GM12878 (cell line): ENCODE data around the gene PRF1. TPM values are rescaled to one million over a fixed set of nuclear protein-coding genes. Genes with fewer than 3 reads are reported as not detected.

Experiments used
- ATAC-seq: fragments of 200-7000 bp; cut with Tn5 transposase; 3 replicates; pipeline ENCODE4 v1.9.1; 2020; ENCODE audit warnings: mild to moderate bottlenecking, moderate library complexity
- BruUV-seq: library from RNA; stranded (reverse); fragments of 400-500 nt; replicated peaks from 2 replicates; lab custom pipeline; 2021; lab: Mats Ljungman, UMichigan
- CTCF ChIA-PET: fragments of 300-600 bp; sonication (Branson Sonifier 250); formaldehyde crosslinking; extraction: SDS; loops from one replicate; lab custom pipeline; 2021; ENCODE audit warnings: inconsistent platforms; lab: Yijun Ruan, JAX
- POLR2A ChIA-PET: fragments of 350-600 bp; formaldehyde crosslinking; extraction: SDS; loops from one replicate; lab custom pipeline; 2021; ENCODE audit warnings: inconsistent platforms; lab: Charles Lee
- RAD21 ChIA-PET: fragments of 300-600 bp; sonication (Branson Sonifier 250); formaldehyde crosslinking; loops from one replicate; lab custom pipeline; 2023; ENCODE audit warnings: antibody characterized with exemption; ENCODE audit not compliant: unreplicated experiment; lab: Charles Lee
- SMC1A ChIA-PET: fragments of 300-600 bp; sonication (Branson Sonifier 250); formaldehyde crosslinking; loops from one replicate; lab custom pipeline; 2023; ENCODE audit not compliant: unreplicated experiment, uncharacterized antibody; lab: Charles Lee
- DNase-seq: peaks from one replicate; pipeline ENCODE4 v3.0.0-alpha.2; 2011; ENCODE audit warnings: low read depth, low spot score
- FAIRE-seq: peaks from 3 replicates; lab custom pipeline; 2011; peaks lifted over from hg19 to GRCh38; lab: Jason Lieb, UNC
- H2AFZ ChIP-seq: 2 replicates; pipeline ENCODE4 v1.6.0; 2011; ENCODE audit warnings: low read depth, low read length, control low read depth; ENCODE audit not compliant: control insufficient read depth
- H3K27ac ChIP-seq: 2 replicates; pipeline ENCODE4 v1.5.1; 2011; ENCODE audit warnings: control low read depth; ENCODE audit not compliant: control insufficient read depth, insufficient read depth
- H3K27me3 ChIP-seq, 2 experiments: replicated peaks in 1 of 2; 2 replicates each; pipeline versions ENCODE4 v1.6.0 to v1.6.1; 2011; ENCODE audit warnings: low read length in 1 of 2; ENCODE audit not compliant: control insufficient read depth in 2 of 2, insufficient read depth in 2 of 2
- H3K36me3 ChIP-seq, 2 experiments: 2 replicates each; pipeline ENCODE4 v1.5.1; 2011; ENCODE audit warnings: low read length in 1 of 2; ENCODE audit not compliant: control insufficient read depth in 2 of 2, insufficient read depth in 2 of 2
- H3K4me1 ChIP-seq: 2 replicates; pipeline ENCODE4 v1.6.1; 2011; ENCODE audit warnings: mild to moderate bottlenecking, low read length, moderate library complexity, mixed read lengths; ENCODE audit not compliant: control insufficient read depth, insufficient read depth
- H3K4me2 ChIP-seq: 2 replicates; pipeline ENCODE4 v1.6.0; 2011; ENCODE audit warnings: control low read depth; ENCODE audit not compliant: control insufficient read depth, insufficient read depth
- H3K4me3 ChIP-seq: fragments of 200-600 bp; sonication (generic); 2 replicates; pipeline ENCODE4 v1.5.1; 2016
- H3K79me2 ChIP-seq: 2 replicates; pipeline ENCODE4 v1.6.0; 2011; ENCODE audit warnings: low read length; ENCODE audit not compliant: control insufficient read depth, insufficient read depth
- H3K9ac ChIP-seq: 2 replicates; pipeline ENCODE4 v1.8.0; 2011; ENCODE audit warnings: low read length, control low read depth, mixed read lengths; ENCODE audit not compliant: control insufficient read depth, insufficient read depth
- H3K9me3 ChIP-seq: replicated peaks from 3 replicates; pipeline ENCODE4 v1.5.1; 2011; ENCODE audit warnings: mild to moderate bottlenecking, low read length; ENCODE audit not compliant: control insufficient read depth, insufficient read depth
- H4K20me1 ChIP-seq: 2 replicates; pipeline ENCODE4 v1.6.0; 2011; ENCODE audit not compliant: control insufficient read depth, insufficient read depth
- BHLHE40 ChIP-seq, 2 experiments: fragments of 450-650 bp in 1 of 2; IDR thresholded peaks; 2 replicates each; pipeline ENCODE4 v1.6.1; 2011 to 2017; ENCODE audit warnings: low read depth in 2 of 2, borderline replicate concordance in 1 of 2, improper control_type of control experiment in 1 of 2, low read length in 1 of 2, mild to moderate bottlenecking in 1 of 2
- CREB1 ChIP-seq: IDR thresholded peaks from 2 replicates; pipeline ENCODE4 v1.6.1; 2012; ENCODE audit warnings: low read depth, mild to moderate bottlenecking, inconsistent platforms
- EGR1 ChIP-seq, 2 experiments: IDR thresholded peaks; 1 replicate in 1 of 2; 2 replicates in 1 of 2; pipeline ENCODE4 v1.6.1; 2011 to 2012; ENCODE audit warnings: low read depth in 2 of 2, low read length in 2 of 2, borderline replicate concordance in 1 of 2, mild to moderate bottlenecking in 1 of 2, moderate library complexity in 1 of 2
- FOS ChIP-seq: IDR thresholded peaks from 3 replicates; pipeline ENCODE4 v1.6.1; 2011; ENCODE audit warnings: borderline replicate concordance; ENCODE audit not compliant: insufficient read length; ENCODE audit errors: extremely low read depth
- FOXM1 ChIP-seq: IDR thresholded peaks from 2 replicates; pipeline ENCODE4 v1.6.1; 2012; ENCODE audit warnings: low read depth, mild to moderate bottlenecking, inconsistent platforms, low read length, moderate library complexity
- NFYB ChIP-seq: IDR thresholded peaks from 2 replicates; pipeline ENCODE4 v1.6.1; 2011; ENCODE audit warnings: low read depth, mild to moderate bottlenecking, low read length, improper control_type of control experiment, moderate library complexity; ENCODE audit not compliant: insufficient read depth
- NRF1 ChIP-seq: conservative IDR thresholded peaks from 2 replicates; pipeline ENCODE4 v1.6.1; 2011; ENCODE audit warnings: mild to moderate bottlenecking, low read depth, low read length, improper control_type of control experiment
- POU2F2 ChIP-seq: IDR thresholded peaks from 3 replicates; pipeline ENCODE4 v1.6.1; 2011; ENCODE audit warnings: low read depth, mild to moderate bottlenecking, low read length, borderline replicate concordance
- SP1 ChIP-seq: IDR thresholded peaks from one replicate; pipeline ENCODE4 v1.6.1; 2011; ENCODE audit warnings: low read depth, low read length
- YY1 ChIP-seq: IDR thresholded peaks from 2 replicates; pipeline ENCODE4 v1.6.1; 2011; ENCODE audit warnings: low read depth, mild to moderate bottlenecking, low read length
- ZNF24 ChIP-seq: fragments of 450-650 bp; IDR thresholded peaks from 2 replicates; pipeline ENCODE4 v1.6.1; 2017; ENCODE audit warnings: antibody characterized with exemption, mild to moderate bottlenecking
- WGBS: methylation state at CpG from one replicate; pipeline ENCODE4 v1.1.6; 2016; ENCODE audit warnings: low lambda C conversion rate; ENCODE audit not compliant: insufficient replicate concordance, insufficient coverage; ENCODE audit errors: missing lambda C conversion rate; 5-methylcytosine and 5-hydroxymethylcytosine counted together
- in situ Hi-C: fragments of 300-500 bp; cut with MboI; formaldehyde crosslinking; loops from 9 replicates; pipeline ENCODE4 v1.14.3; 2018; ENCODE audit warnings: mixed read lengths
- intact Hi-C: fragments of 100-400 bp; cut with micrococcal nuclease; formaldehyde crosslinking; loops from one replicate; pipeline ENCODE4 v1.14.2; 2022; ENCODE audit not compliant: unreplicated experiment
- polyA plus RNA-seq, 11 experiments: library from polyadenylated mRNA; depleted of rRNA in 4 of 11; unstranded in 6 of 11; stranded (reverse) in 5 of 11; fragments of >200 nt; fragmentation: Nextera tagmentation in 4 of 11; fragmentation: Illumina TruSeq in 1 of 11; extraction: Ambion mirVana in 4 of 11; extraction: Trizol in 1 of 11; gene quantifications; 1 replicate in 1 of 11; 2 replicates in 10 of 11; pipeline versions ENCODE4 v1.2.1 to v1.2.3, GENCODE V29; 2011 to 2016; ENCODE audit warnings: inconsistent platforms in 2 of 11, missing spikeins in 2 of 11, low read depth in 1 of 11
- total RNA-seq, 4 experiments: library from RNA; depleted of rRNA in 3 of 4; stranded (reverse); fragments of >200 nt in 3 of 4; fragmentation: Illumina TruSeq in 1 of 4; extraction: Trizol in 1 of 4; gene quantifications; 2 replicates each; pipeline versions ENCODE4 v1.2.1 to v1.2.3, GENCODE V29; 2013 to 2021
- TF ChIP-seq, protein P1 (sequence below): fragments of 450-650 bp; IDR thresholded peaks from 2 replicates; pipeline ENCODE4 v1.6.1; 2016; ENCODE audit warnings: mild to moderate bottlenecking, moderate library complexity, borderline replicate concordance

Gene PRF1
- total and polyA plus RNA-seq, 10 of the 15 experiments (the other 5 are each of a cell fraction or from before 2014, with no cell fraction given) = 0.84 to 15.7 (median 1.3) TPM

GRCh38 chr10:70551466-70551865 is 51.1 kb downstream of the PRF1 start:
- RAD21 ChIA-PET = interaction anchor here (0.9 to 2.6 kb wide), 5 partner anchors 24 to 210 kb away, joined by 3 to 11 read pairs (median 3); no protein-coding TSS in a partner anchor
- H4K20me1 ChIP-seq = no peaks in the 10 kb centered on the region
- POLR2A ChIA-PET = no interaction called here
- in situ Hi-C loops = loop anchor here (5.0 kb wide), 1 partner anchor 331 kb away; no protein-coding TSS in a partner anchor
- H3K27ac ChIP-seq = no peak overlapping the region
- 70% methylated on average over 2 of the region's 2 CpGs for WGBS
- no peaks in the 10 kb centered on the region for H3K4me1 ChIP-seq
- no peak overlapping the region for H3K4me3 ChIP-seq
- no peaks in the 10 kb centered on the region for H3K27me3 ChIP-seq
- intact Hi-C loops = loop anchor here (2.0 kb wide), 1 partner anchor 263 kb away; the partner anchor contains the start of gene SGPL1
- CTCF ChIA-PET = interaction anchor here (0.9 to 6.7 kb wide), 7 partner anchors 28 to 327 kb away, joined by 3 to 87 read pairs (median 5); no protein-coding TSS in a partner anchor
- H2AFZ ChIP-seq = no peak overlapping the region
- no peak for FAIRE-seq
- H3K36me3 ChIP-seq = peaks cover 0 to 3% of the 10 kb centered on the region in 2 experiments; a peak in 2 of 4 replicates
- no peak for ATAC-seq
- no peak for TF ChIP-seq NRF1
- no peak for TF ChIP-seq CREB1
- no peak for TF ChIP-seq FOS
- TF ChIP-seq BHLHE40 (IDR thresholded peaks at IDR 0.05; ENCODE audit: borderline replicate concordance in 1 of 2, low read depth in 2 of 2, low read length in 1 of 2) = no peak
- no peak for TF ChIP-seq ZNF24
- no peaks in the 10 kb centered on the region for H3K79me2 ChIP-seq
- H3K9ac ChIP-seq = no peak overlapping the region
- no TSS peak for BruUV-seq
- DNase-seq = no peak
- H3K9me3 ChIP-seq = no peaks in the 10 kb centered on the region
- H3K4me2 ChIP-seq = no peak overlapping the region
- SMC1A ChIA-PET = interaction anchor here (0.7 to 4.5 kb wide), 6 partner anchors 10 to 330 kb away, joined by 3 to 45 read pairs (median 4); no protein-coding TSS in a partner anchor

DNA sequence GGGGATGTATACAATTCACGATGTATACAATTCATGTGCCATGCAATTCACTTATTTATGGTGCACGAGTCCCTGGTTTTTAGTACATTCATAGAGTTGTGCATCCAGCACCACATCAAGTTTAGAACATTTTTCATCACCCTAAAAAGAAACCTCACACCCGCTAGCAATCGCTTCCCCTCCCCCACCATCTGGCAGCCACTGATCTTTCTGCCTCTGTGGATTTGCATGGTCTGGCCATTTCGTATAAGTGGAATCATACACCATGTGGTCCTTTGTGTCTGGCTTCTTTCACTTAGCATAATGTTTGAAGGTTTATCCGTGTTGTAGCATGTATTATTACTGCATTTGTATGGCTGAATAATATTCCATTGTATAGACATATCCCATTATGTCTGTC is 52.1 kb downstream of the PRF1 start:
- Histone ChIP-seq H3K27ac (no peak overlapping the region), H4K20me1 (no peaks in the 10 kb centered on the region), H3K9ac (no peak overlapping the region), H3K9me3 (no peaks in the 10 kb centered on the region), H2AFZ (no peak overlapping the region), H3K36me3 (peaks cover 0 to 3% of the 10 kb centered on the region in 2 experiments; a peak in 2 of 4 replicates), H3K4me1 (no peaks in the 10 kb centered on the region), H3K4me3 (no peak overlapping the region), H3K79me2 (no peaks in the 10 kb centered on the region), H3K4me2 (no peak overlapping the region), H3K27me3 (no peaks in the 10 kb centered on the region)
- in situ Hi-C loops = loop anchor here (5.0 kb wide), 1 partner anchor 332 kb away; no protein-coding TSS in a partner anchor
- BruUV-seq = no TSS peak
- DNase-seq (no peak), FAIRE-seq (no peak), ATAC-seq (no peak)
- ChIA-PET SMC1A (interaction anchor here (1.1 to 4.5 kb wide), 7 partner anchors 11 to 329 kb away, joined by 3 to 45 read pairs (median 4); no protein-coding TSS in a partner anchor), RAD21 (interaction anchor here (0.6 to 2.6 kb wide), 4 partner anchors 89 to 969 kb away, joined by 3 to 11 read pairs (median 7); no protein-coding TSS in a partner anchor), POLR2A (no interaction called here), CTCF (interaction anchor here (0.6 to 6.7 kb wide), 17 partner anchors 8 to 331 kb away, joined by 3 to 87 read pairs (median 4); no protein-coding TSS in a partner anchor)
- WGBS = 67% methylated on average over 6 of the region's 6 CpGs
- intact Hi-C loops = loop anchor here (1.0 to 2.0 kb wide), 3 partner anchors 209 to 330 kb away; partner anchors contain the start of gene SGPL1
- no peak for TF ChIP-seq NFYB
- no peak for TF ChIP-seq SP1
- TF ChIP-seq YY1 = no peak
- no peak for TF ChIP-seq POU2F2
- TF ChIP-seq, protein P1, sequence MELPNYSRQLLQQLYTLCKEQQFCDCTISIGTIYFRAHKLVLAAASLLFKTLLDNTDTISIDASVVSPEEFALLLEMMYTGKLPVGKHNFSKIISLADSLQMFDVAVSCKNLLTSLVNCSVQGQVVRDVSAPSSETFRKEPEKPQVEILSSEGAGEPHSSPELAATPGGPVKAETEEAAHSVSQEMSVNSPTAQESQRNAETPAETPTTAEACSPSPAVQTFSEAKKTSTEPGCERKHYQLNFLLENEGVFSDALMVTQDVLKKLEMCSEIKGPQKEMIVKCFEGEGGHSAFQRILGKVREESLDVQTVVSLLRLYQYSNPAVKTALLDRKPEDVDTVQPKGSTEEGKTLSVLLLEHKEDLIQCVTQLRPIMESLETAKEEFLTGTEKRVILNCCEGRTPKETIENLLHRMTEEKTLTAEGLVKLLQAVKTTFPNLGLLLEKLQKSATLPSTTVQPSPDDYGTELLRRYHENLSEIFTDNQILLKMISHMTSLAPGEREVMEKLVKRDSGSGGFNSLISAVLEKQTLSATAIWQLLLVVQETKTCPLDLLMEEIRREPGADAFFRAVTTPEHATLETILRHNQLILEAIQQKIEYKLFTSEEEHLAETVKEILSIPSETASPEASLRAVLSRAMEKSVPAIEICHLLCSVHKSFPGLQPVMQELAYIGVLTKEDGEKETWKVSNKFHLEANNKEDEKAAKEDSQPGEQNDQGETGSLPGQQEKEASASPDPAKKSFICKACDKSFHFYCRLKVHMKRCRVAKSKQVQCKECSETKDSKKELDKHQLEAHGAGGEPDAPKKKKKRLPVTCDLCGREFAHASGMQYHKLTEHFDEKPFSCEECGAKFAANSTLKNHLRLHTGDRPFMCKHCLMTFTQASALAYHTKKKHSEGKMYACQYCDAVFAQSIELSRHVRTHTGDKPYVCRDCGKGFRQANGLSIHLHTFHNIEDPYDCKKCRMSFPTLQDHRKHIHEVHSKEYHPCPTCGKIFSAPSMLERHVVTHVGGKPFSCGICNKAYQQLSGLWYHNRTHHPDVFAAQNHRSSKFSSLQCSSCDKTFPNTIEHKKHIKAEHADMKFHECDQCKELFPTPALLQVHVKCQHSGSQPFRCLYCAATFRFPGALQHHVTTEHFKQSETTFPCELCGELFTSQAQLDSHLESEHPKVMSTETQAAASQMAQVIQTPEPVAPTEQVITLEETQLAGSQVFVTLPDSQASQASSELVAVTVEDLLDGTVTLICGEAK = no peak
- no peak for TF ChIP-seq EGR1 (IDR thresholded peaks at IDR 0.05; ENCODE audit: borderline replicate concordance in 1 of 2, low read depth in 2 of 2, low read length in 2 of 2)
- TF ChIP-seq FOXM1 = no peak
